Natural killer cell (primary cell): Measurements from ENCODE around the gene MIOS. TPM values are rescaled to one million over a fixed set of nuclear protein-coding genes. Genes with fewer than 3 reads are reported as not detected.
A peak's percentile ranks its signal among the peaks of the same experiment; 100 is the strongest.

Experiments
- ATAC-seq, 3 donors: fragments of 150-1000 bp in 2 of 3; fragments of 200-7000 bp in 1 of 3; cut with Tn5 transposase; 1 replicate in 1 of 3; 2 replicates in 2 of 3; pipeline ENCODE4 v1.10.0; 2021; ENCODE audit warnings: mild to moderate bottlenecking in 2 of 3, moderate library complexity in 2 of 3
- DNase-seq, 2 donors: peaks; one replicate each; pipeline versions ENCODE4 v3.0.0 to v3.0.0-alpha.2; 2013 to 2021; ENCODE audit warnings: mixed read lengths in 1 of 2
- H3K27ac ChIP-seq: one replicate; pipeline ENCODE4 v1.5.1; 2013; ENCODE audit warnings: mild to moderate bottlenecking, low read length
- H3K27me3 ChIP-seq: one replicate; pipeline ENCODE4 v1.6.1; 2013; ENCODE audit warnings: low read length; ENCODE audit not compliant: control insufficient read depth, insufficient read depth
- H3K36me3 ChIP-seq: one replicate; pipeline ENCODE4 v1.6.1; 2013; ENCODE audit warnings: low read length; ENCODE audit not compliant: control insufficient read depth, insufficient read depth
- H3K4me1 ChIP-seq: one replicate; pipeline ENCODE4 v1.6.1; 2013; ENCODE audit warnings: low read length; ENCODE audit not compliant: control insufficient read depth, insufficient read depth
- H3K4me3 ChIP-seq: one replicate; pipeline ENCODE4 v1.5.1; 2013; ENCODE audit warnings: low read length
- H3K9me3 ChIP-seq: one replicate; pipeline ENCODE4 v1.6.1; 2013; ENCODE audit warnings: low read length; ENCODE audit not compliant: control insufficient read depth, insufficient read depth
- H3K27ac Mint-ChIP-seq, 2 donors: one replicate each; pipeline ENCODE4 v1.8.0; 2022; ENCODE audit warnings: mild to moderate bottlenecking in 2 of 2, mixed read lengths in 2 of 2, moderate library complexity in 1 of 2
- H3K27me3 Mint-ChIP-seq, 2 donors: one replicate each; pipeline ENCODE4 v1.8.0; 2022; ENCODE audit warnings: low read depth in 2 of 2, mixed read lengths in 2 of 2
- H3K36me3 Mint-ChIP-seq: one replicate; pipeline ENCODE4 v1.8.0; 2022; ENCODE audit warnings: mixed read lengths
- H3K4me1 Mint-ChIP-seq, 2 donors: one replicate each; pipeline ENCODE4 v1.8.0; 2022; ENCODE audit warnings: mixed read lengths in 2 of 2
- H3K4me3 Mint-ChIP-seq: one replicate; pipeline ENCODE4 v1.8.0; 2022; ENCODE audit warnings: mild to moderate bottlenecking, moderate library complexity, mixed read lengths
- H3K9me3 Mint-ChIP-seq, 2 donors: one replicate each; pipeline ENCODE4 v1.8.0; 2022; ENCODE audit warnings: mixed read lengths in 2 of 2
- CTCF ChIP-seq: fragments of 200-600 bp; IDR thresholded peaks from one replicate; pipeline ENCODE4 v1.8.0; 2022; ENCODE audit warnings: antibody characterized with exemption
- WGBS: methylation state at CpG from one replicate; pipeline ENCODE4 v1.1.7; 2013; ENCODE audit warnings: missing lambda C conversion rate; ENCODE audit not compliant: insufficient coverage; 5-methylcytosine and 5-hydroxymethylcytosine counted together
- intact Hi-C: fragments of 100-400 bp; cut with micrococcal nuclease; formaldehyde crosslinking; loops from one replicate; pipeline ENCODE4 v1.14.2; 2022
- total RNA-seq, 4 donors: library from RNA; stranded (reverse); fragments of 120-200 nt in 1 of 4; gene quantifications; one replicate each; pipeline versions ENCODE4 v1.2.3 to v1.2.4, GENCODE V29; 2013 to 2022

Gene MIOS
- total RNA-seq, 3 donors from 2014 or later (not counting 1 experiment from before 2014, with no cell fraction given), result 23.5 to 30.9 (median 28.9) TPM

DNA sequence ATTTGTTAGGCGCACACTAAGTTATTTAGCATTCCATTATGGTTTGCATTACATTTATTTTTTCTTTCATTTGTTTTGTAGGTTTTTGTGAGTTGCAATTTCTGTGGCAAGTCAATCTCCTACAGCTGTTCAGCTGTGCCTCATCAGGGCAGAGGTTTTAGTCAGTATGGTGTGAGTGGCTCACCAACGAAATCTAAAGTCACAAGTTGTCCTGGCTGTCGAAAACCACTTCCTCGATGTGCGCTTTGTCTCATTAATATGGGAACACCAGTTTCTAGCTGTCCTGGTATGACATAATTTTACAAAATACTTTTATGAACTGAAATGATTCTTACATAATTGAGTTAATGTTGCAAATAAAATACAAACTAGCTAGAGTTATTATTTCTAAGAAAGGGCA lies 29.5 kb downstream of the MIOS start:
- Mint-ChIP-seq H3K36me3 (no peaks in the 10 kb centered on the region), H3K4me1 (peaks cover 4 to 11% of the 10 kb centered on the region in 2 donors), H3K9me3 (peaks cover 2 to 4% of the 10 kb centered on the region in 2 donors), H3K27me3 (no peaks in the 10 kb centered on the region), H3K27ac (peak overlapping the region; percentile 58 to 68), H3K4me3 (peak overlapping the region; percentile 57)
- peak; percentile 25 to 40 for DNase-seq
- H3K27ac ChIP-seq, result peak overlapping the region; percentile 15
- TF ChIP-seq CTCF, result no peak
- WGBS, result 24% methylated on average over 4 of the region's 5 CpGs
- H3K36me3 ChIP-seq, result peaks cover 11% of the 10 kb centered on the region
- no peak overlapping the region for H3K4me3 ChIP-seq
- H3K9me3 ChIP-seq, result no peaks in the 10 kb centered on the region
- H3K27me3 ChIP-seq, result no peaks in the 10 kb centered on the region
- intact Hi-C loops, result loop anchor here (1.0 to 5.0 kb wide), 5 partner anchors 45 to 701 kb away; partner anchors contain the start of gene UMAD1
- H3K4me1 ChIP-seq, result peaks cover 3% of the 10 kb centered on the region
- peak; percentile 87 to 98 (median 94) for ATAC-seq

DNA sequence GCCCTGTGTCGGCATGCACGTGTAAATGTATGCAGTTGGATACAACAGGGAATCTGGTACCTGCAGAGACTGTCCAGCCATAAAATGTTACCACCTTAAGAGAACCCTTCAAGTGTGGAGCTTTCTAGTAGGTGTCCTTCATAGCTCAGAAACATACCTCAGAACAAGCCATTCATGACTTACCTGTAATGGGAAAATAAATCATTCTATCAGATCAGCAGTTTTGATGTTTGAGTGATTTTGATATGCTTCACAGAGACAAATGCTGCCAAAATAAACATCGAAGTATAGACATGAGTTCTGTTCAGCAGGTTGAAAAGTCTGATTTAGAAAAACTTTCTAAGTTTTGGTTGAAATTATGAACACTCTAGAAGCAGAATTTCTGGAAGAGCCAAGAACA lies 40.3 kb downstream of the MIOS start:
- H3K4me3 Mint-ChIP-seq, result no peak overlapping the region
- Histone ChIP-seq H3K27ac (no peak overlapping the region), H3K4me1 (no peaks in the 10 kb centered on the region), H3K9me3 (no peaks in the 10 kb centered on the region), H3K27me3 (no peaks in the 10 kb centered on the region), H3K4me3 (no peak overlapping the region), H3K36me3 (peaks cover 16% of the 10 kb centered on the region)
- DNase-seq, result no peak
- peaks cover 7% of the 10 kb centered on the region for H3K36me3 Mint-ChIP-seq
- H3K27me3 Mint-ChIP-seq, result no peaks in the 10 kb centered on the region
- ATAC-seq, result no peak
- 65% methylated on average over 3 of the region's 3 CpGs for WGBS
- no peaks in the 10 kb centered on the region for H3K9me3 Mint-ChIP-seq
- H3K4me1 Mint-ChIP-seq, result no peaks in the 10 kb centered on the region
- no peak overlapping the region for H3K27ac Mint-ChIP-seq
- TF ChIP-seq CTCF, result no peak
- intact Hi-C loops, result no loop called here

GRCh38 chr7:7609330-7609729 lies 42.6 kb downstream of the MIOS start:
- intact Hi-C loops, result no loop called here
- Histone ChIP-seq H3K27ac (no peak overlapping the region), H3K9me3 (no peaks in the 10 kb centered on the region), H3K27me3 (no peaks in the 10 kb centered on the region), H3K4me1 (no peaks in the 10 kb centered on the region), H3K4me3 (no peak overlapping the region), H3K36me3 (peaks cover 16% of the 10 kb centered on the region)
- Mint-ChIP-seq H3K9me3 (no peaks in the 10 kb centered on the region), H3K27ac (no peak overlapping the region), H3K4me3 (no peak overlapping the region), H3K36me3 (peaks cover 7% of the 10 kb centered on the region), H3K4me1 (no peaks in the 10 kb centered on the region), H3K27me3 (no peaks in the 10 kb centered on the region)
- no peak for TF ChIP-seq CTCF
- DNase-seq (no peak), ATAC-seq (no peak)
- WGBS, result no CpG with 5 or more reads among the region's 2 CpGs

DNA sequence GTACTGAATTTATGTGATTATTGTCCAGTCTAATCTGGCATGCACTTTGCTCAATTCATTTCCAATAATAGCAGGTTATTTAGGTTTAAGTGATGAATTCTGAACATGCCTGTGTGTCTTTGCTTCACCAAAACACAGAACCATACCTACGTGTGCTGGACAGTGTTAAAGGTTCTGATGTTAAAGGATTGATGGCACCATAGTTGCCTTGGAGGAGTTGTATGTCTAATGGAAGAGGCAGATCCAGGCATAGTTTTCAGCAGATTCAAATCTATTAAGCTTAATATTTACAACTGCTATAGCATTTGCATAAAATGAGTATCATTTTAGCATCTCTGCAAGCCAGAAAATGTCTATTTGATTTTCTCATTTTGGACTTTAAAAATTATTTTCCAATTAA lies 45.8 kb downstream of the MIOS start:
- Histone ChIP-seq H3K27me3 (no peaks in the 10 kb centered on the region), H3K36me3 (peaks cover 4% of the 10 kb centered on the region), H3K27ac (no peak overlapping the region), H3K9me3 (no peaks in the 10 kb centered on the region), H3K4me1 (no peaks in the 10 kb centered on the region), H3K4me3 (no peak overlapping the region)
- no peaks in the 10 kb centered on the region for H3K27me3 Mint-ChIP-seq
- DNase-seq (no peak), ATAC-seq (no peak)
- WGBS, result 100% methylated on average over 1 of the region's 1 CpG
- no peak overlapping the region for H3K27ac Mint-ChIP-seq
- H3K4me3 Mint-ChIP-seq, result no peak overlapping the region
- intact Hi-C loops, result no loop called here
- peaks cover 6% of the 10 kb centered on the region for H3K36me3 Mint-ChIP-seq
- H3K9me3 Mint-ChIP-seq, result no peaks in the 10 kb centered on the region
- no peak for TF ChIP-seq CTCF
- no peaks in the 10 kb centered on the region for H3K4me1 Mint-ChIP-seq
